HEK293 (cell line): ENCODE results near the gene TREH.
A peak's percentile ranks its signal among the peaks of the same experiment; 100 is the strongest.

Source experiments
- CTCF ChIA-PET: fragments of 350-600 bp; formaldehyde crosslinking; extraction: SDS; loops from one replicate; lab custom pipeline; 2021; ENCODE audit warnings: antibody characterized with exemption; lab: Yijun Ruan, JAX
- POLR2A ChIA-PET: fragments of 300-600 bp; formaldehyde crosslinking; extraction: SDS; loops from one replicate; lab custom pipeline; 2020; ENCODE audit warnings: antibody characterized with exemption, inconsistent platforms; lab: Yijun Ruan, JAX
- H3K27ac ChIP-seq: fragments of 200-500 bp; sonication (Bioruptor generic); 2 replicates; pipeline ENCODE4 v1.5.1; 2014; ENCODE audit warnings: low read depth, low read length, control low read depth, inconsistent platforms; ENCODE audit errors: extremely low read depth
- H3K36me3 ChIP-seq, 2 experiments: fragments of 200-500 bp in 1 of 2; sonication (Bioruptor generic) in 1 of 2; 1 replicate in 1 of 2; 2 replicates in 1 of 2; pipeline ENCODE4 v1.5.1; 2014 to 2017; ENCODE audit warnings: inconsistent platforms in 2 of 2, low read length in 2 of 2; ENCODE audit not compliant: control insufficient read depth in 2 of 2, insufficient read depth in 1 of 2
- H3K4me1 ChIP-seq: fragments of 200-500 bp; sonication (Bioruptor generic); 2 replicates; pipeline ENCODE4 v1.5.1; 2014; ENCODE audit warnings: mild to moderate bottlenecking, low read length, inconsistent platforms; ENCODE audit not compliant: control insufficient read depth, insufficient read depth
- H3K4me3 ChIP-seq: 2 replicates; pipeline ENCODE4 v1.5.1; 2011; ENCODE audit warnings: low read depth, mild to moderate bottlenecking, control low read depth, low read length, moderate library complexity
- H3K9me3 ChIP-seq: fragments of 200-500 bp; sonication (Bioruptor generic); 2 replicates; pipeline ENCODE4 v1.5.1; 2014; ENCODE audit warnings: low read depth, low read length, inconsistent platforms; ENCODE audit not compliant: control insufficient read depth, insufficient read depth
- EGR2 ChIP-seq: fragments of 450-650 bp; formaldehyde crosslinking; IDR thresholded peaks from 2 replicates; pipeline ENCODE4 v1.5.1; 2016; ENCODE audit warnings: low read depth, missing biosample characterization, missing genetic modification characterization
- GLIS1 ChIP-seq: fragments of 450-650 bp; formaldehyde crosslinking; IDR thresholded peaks from 2 replicates; pipeline ENCODE4 v1.5.1; 2016; ENCODE audit warnings: missing biosample characterization, missing genetic modification characterization
- KLF10 ChIP-seq: fragments of 450-650 bp; IDR thresholded peaks from 2 replicates; pipeline ENCODE4 v1.5.1; 2018; ENCODE audit warnings: missing biosample characterization, mild to moderate bottlenecking, missing genetic modification characterization
- OVOL3 ChIP-seq: fragments of 450-650 bp; formaldehyde crosslinking; IDR thresholded peaks from 2 replicates; pipeline ENCODE4 v1.5.1; 2016; ENCODE audit warnings: missing biosample characterization, missing genetic modification characterization
- PRDM1 ChIP-seq: fragments of 450-650 bp; formaldehyde crosslinking; IDR thresholded peaks from 2 replicates; pipeline ENCODE4; 2016; ENCODE audit warnings: missing biosample characterization, missing genetic modification characterization
- SCRT2 ChIP-seq: fragments of 450-650 bp; formaldehyde crosslinking; IDR thresholded peaks from 2 replicates; pipeline ENCODE4 v1.5.1; 2016; ENCODE audit warnings: missing biosample characterization, missing genetic modification characterization
- SP7 ChIP-seq: fragments of 450-650 bp; formaldehyde crosslinking; IDR thresholded peaks from 2 replicates; pipeline ENCODE4 v1.5.1; 2016; ENCODE audit warnings: missing biosample characterization, missing genetic modification characterization
- ZFHX2 ChIP-seq: fragments of 450-650 bp; formaldehyde crosslinking; conservative IDR thresholded peaks from 2 replicates; pipeline ENCODE4 v1.5.1; 2016; ENCODE audit warnings: missing biosample characterization, missing genetic modification characterization
- ZFP3 ChIP-seq: fragments of 450-650 bp; formaldehyde crosslinking; IDR thresholded peaks from 2 replicates; pipeline ENCODE4 v1.5.1; 2016; ENCODE audit warnings: low read depth, missing biosample characterization, missing genetic modification characterization
- ZIC2 ChIP-seq: fragments of 450-650 bp; formaldehyde crosslinking; IDR thresholded peaks from 2 replicates; pipeline ENCODE4 v1.5.1; 2016; ENCODE audit warnings: missing biosample characterization, missing genetic modification characterization
- ZNF175 ChIP-seq: fragments of 450-650 bp; formaldehyde crosslinking; IDR thresholded peaks from 2 replicates; pipeline ENCODE4 v1.5.1; 2016; ENCODE audit warnings: missing biosample characterization, missing genetic modification characterization
- ZNF211 ChIP-seq: fragments of 450-650 bp; formaldehyde crosslinking; IDR thresholded peaks from 2 replicates; pipeline ENCODE4 v1.5.1; 2016; ENCODE audit warnings: low read depth, missing biosample characterization, missing genetic modification characterization
- ZNF26 ChIP-seq: fragments of 450-650 bp; formaldehyde crosslinking; IDR thresholded peaks from 2 replicates; pipeline ENCODE4 v1.5.1; 2016; ENCODE audit warnings: missing biosample characterization, missing genetic modification characterization
- ZNF362 ChIP-seq: fragments of 450-650 bp; formaldehyde crosslinking; IDR thresholded peaks from 2 replicates; pipeline ENCODE4 v1.5.1; 2016; ENCODE audit warnings: missing biosample characterization, missing genetic modification characterization
- ZNF423 ChIP-seq: fragments of 450-650 bp; formaldehyde crosslinking; IDR thresholded peaks from 2 replicates; pipeline ENCODE4 v1.5.1; 2016; ENCODE audit warnings: missing biosample characterization, missing genetic modification characterization
- ZNF510 ChIP-seq: fragments of 450-650 bp; formaldehyde crosslinking; IDR thresholded peaks from 2 replicates; pipeline ENCODE4 v1.5.1; 2018; ENCODE audit warnings: mild to moderate bottlenecking, missing genetic modification characterization, missing biosample characterization; ENCODE audit not compliant: insufficient replicate concordance
- ZNF521 ChIP-seq: fragments of 450-650 bp; formaldehyde crosslinking; IDR thresholded peaks from 2 replicates; pipeline ENCODE4 v1.5.1; 2017; ENCODE audit warnings: missing biosample characterization, mild to moderate bottlenecking, missing genetic modification characterization
- ZNF558 ChIP-seq: fragments of 450-650 bp; formaldehyde crosslinking; IDR thresholded peaks from 2 replicates; pipeline ENCODE4 v1.5.1; 2016; ENCODE audit warnings: missing biosample characterization, missing genetic modification characterization
- ZNF571 ChIP-seq: fragments of 450-650 bp; formaldehyde crosslinking; IDR thresholded peaks from 2 replicates; pipeline ENCODE4 v1.5.0; 2017; ENCODE audit warnings: missing biosample characterization, missing genetic modification characterization
- ZNF747 ChIP-seq: fragments of 450-650 bp; formaldehyde crosslinking; IDR thresholded peaks from 2 replicates; pipeline ENCODE4 v1.5.1; 2016; ENCODE audit warnings: missing biosample characterization, missing genetic modification characterization
- ZNF76 ChIP-seq: fragments of 450-650 bp; formaldehyde crosslinking; IDR thresholded peaks from 2 replicates; pipeline ENCODE4; 2016; ENCODE audit warnings: low read depth, missing biosample characterization, missing genetic modification characterization, borderline replicate concordance
- ZNF837 ChIP-seq: fragments of 450-650 bp; formaldehyde crosslinking; IDR thresholded peaks from 2 replicates; pipeline ENCODE4 v1.5.1; 2016; ENCODE audit warnings: missing biosample characterization, missing genetic modification characterization
- ZXDB ChIP-seq: fragments of 450-650 bp; formaldehyde crosslinking; IDR thresholded peaks from 2 replicates; pipeline ENCODE4 v1.5.1; 2016; ENCODE audit warnings: missing biosample characterization, missing genetic modification characterization
- TF ChIP-seq, protein P1 (sequence below): fragments of 450-650 bp; formaldehyde crosslinking; IDR thresholded peaks from 2 replicates; pipeline ENCODE4 v1.5.1; 2016; ENCODE audit warnings: missing biosample characterization, missing genetic modification characterization
- TF ChIP-seq, protein P2 (sequence below): fragments of 450-650 bp; formaldehyde crosslinking; IDR thresholded peaks from 2 replicates; pipeline ENCODE4 v1.5.1; 2017; ENCODE audit warnings: missing biosample characterization, missing genetic modification characterization

TREH gene

GRCh38 chr11:118715837-118716260, 36.4 kb upstream of the TREH start:
- ChIA-PET POLR2A (interaction anchor here (0.7 kb wide), 1 partner anchor 653 kb away, joined by 3 read pairs; no protein-coding TSS in a partner anchor), CTCF (interaction anchor here (0.6 to 0.9 kb wide), 3 partner anchors 10 to 111 kb away, joined by 3 read pairs; no protein-coding TSS in a partner anchor)
- Histone ChIP-seq H3K9me3 (no peaks in the 10 kb centered on the region), H3K27ac (no peak overlapping the region), H3K4me3 (no peak overlapping the region), H3K4me1 (no peaks in the 10 kb centered on the region), H3K36me3 (no peaks in the 10 kb centered on the region)
- TF ChIP-seq ZNF26 = no peak
- peak; percentile 13; the same call in 1 of the 2 replicates for TF ChIP-seq SCRT2 (tag by site-specific recombination)
- 0 out of 2 replicates have a peak, but pooled peaks have one; percentile 39 for TF ChIP-seq PRDM1
- TF ChIP-seq ZNF571 (tag by site-specific recombination) = no peak
- no peak for TF ChIP-seq ZNF211 (tag by site-specific recombination)
- no peak for TF ChIP-seq ZNF510 (tag by site-specific recombination)
- peak; percentile 63 for TF ChIP-seq ZFHX2
- peak; percentile 33; the same call in 1 of the 2 replicates for TF ChIP-seq ZIC2 (tag by site-specific recombination)
- TF ChIP-seq OVOL3 (tag by site-specific recombination) = no peak
- TF ChIP-seq SP7 = peak; percentile 90
- TF ChIP-seq EGR2 = peak; percentile 43; the same call in 1 of the 2 replicates

GRCh38 chr11:118715245-118715831, 35.9 kb upstream of the TREH start:
- TF ChIP-seq ZNF521 (tag by site-specific recombination) = no peak
- no peak for TF ChIP-seq ZXDB
- no peak for TF ChIP-seq ZNF423 (tag by site-specific recombination)
- TF ChIP-seq ZNF558 (tag by site-specific recombination) = no peak
- TF ChIP-seq ZNF747 (tag by site-specific recombination) = no peak
- no peak for TF ChIP-seq GLIS1 (tag by site-specific recombination)
- TF ChIP-seq KLF10 (tag by site-specific recombination) = no peak
- TF ChIP-seq ZNF837 = no peak
- Histone ChIP-seq H3K4me3 (no peak overlapping the region), H3K9me3 (no peaks in the 10 kb centered on the region), H3K4me1 (no peaks in the 10 kb centered on the region), H3K27ac (no peak overlapping the region), H3K36me3 (no peaks in the 10 kb centered on the region)
- POLR2A ChIA-PET = interaction anchor here (0.7 kb wide), 1 partner anchor 654 kb away, joined by 3 read pairs; no protein-coding TSS in a partner anchor
- CTCF ChIA-PET = interaction anchor here (0.9 kb wide), 1 partner anchor 10 kb away, joined by 3 read pairs; no protein-coding TSS in a partner anchor

DNA sequence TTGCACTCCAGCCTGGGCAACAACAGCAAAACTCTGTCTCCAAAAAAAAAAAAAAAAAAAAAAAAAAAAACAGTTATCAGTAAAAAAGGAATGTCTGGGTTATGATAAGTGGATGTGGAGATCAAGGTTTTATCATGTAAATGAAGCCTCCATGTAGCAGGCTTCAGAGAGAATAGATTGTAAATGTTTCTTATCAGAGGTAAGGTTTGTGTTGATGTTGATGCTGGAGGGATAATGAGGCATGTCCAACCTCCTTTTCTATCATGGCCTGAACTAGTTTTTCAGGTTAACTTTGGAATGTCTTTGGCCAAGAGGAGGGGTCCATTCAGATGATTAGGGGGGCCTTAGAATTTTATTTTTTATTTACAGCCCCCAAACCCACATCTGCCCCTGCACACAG, 35.4 kb upstream of the TREH start:
- H3K4me3 ChIP-seq = no peak overlapping the region
- ChIA-PET POLR2A (interaction anchor here (0.7 kb wide), 1 partner anchor 75 kb away, joined by 5 read pairs; no protein-coding TSS in a partner anchor), CTCF (no interaction called here)
- TF ChIP-seq ZNF175 = no peak
- no peak for TF ChIP-seq ZNF76 (tag by site-specific recombination)
- TF ChIP-seq, protein P1, sequence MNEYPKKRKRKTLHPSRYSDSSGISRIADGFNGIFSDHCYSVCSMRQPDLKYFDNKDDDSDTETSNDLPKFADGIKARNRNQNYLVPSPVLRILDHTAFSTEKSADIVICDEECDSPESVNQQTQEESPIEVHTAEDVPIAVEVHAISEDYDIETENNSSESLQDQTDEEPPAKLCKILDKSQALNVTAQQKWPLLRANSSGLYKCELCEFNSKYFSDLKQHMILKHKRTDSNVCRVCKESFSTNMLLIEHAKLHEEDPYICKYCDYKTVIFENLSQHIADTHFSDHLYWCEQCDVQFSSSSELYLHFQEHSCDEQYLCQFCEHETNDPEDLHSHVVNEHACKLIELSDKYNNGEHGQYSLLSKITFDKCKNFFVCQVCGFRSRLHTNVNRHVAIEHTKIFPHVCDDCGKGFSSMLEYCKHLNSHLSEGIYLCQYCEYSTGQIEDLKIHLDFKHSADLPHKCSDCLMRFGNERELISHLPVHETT = no peak
- TF ChIP-seq, protein P2, sequence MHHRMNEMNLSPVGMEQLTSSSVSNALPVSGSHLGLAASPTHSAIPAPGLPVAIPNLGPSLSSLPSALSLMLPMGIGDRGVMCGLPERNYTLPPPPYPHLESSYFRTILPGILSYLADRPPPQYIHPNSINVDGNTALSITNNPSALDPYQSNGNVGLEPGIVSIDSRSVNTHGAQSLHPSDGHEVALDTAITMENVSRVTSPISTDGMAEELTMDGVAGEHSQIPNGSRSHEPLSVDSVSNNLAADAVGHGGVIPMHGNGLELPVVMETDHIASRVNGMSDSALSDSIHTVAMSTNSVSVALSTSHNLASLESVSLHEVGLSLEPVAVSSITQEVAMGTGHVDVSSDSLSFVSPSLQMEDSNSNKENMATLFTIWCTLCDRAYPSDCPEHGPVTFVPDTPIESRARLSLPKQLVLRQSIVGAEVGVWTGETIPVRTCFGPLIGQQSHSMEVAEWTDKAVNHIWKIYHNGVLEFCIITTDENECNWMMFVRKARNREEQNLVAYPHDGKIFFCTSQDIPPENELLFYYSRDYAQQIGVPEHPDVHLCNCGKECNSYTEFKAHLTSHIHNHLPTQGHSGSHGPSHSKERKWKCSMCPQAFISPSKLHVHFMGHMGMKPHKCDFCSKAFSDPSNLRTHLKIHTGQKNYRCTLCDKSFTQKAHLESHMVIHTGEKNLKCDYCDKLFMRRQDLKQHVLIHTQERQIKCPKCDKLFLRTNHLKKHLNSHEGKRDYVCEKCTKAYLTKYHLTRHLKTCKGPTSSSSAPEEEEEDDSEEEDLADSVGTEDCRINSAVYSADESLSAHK = no peak
- TF ChIP-seq GLIS1 (tag by site-specific recombination) = no peak
- TF ChIP-seq ZFP3 (tag by site-specific recombination) = no peak
- TF ChIP-seq ZNF362 (tag by site-specific recombination) = peak; percentile 30; the same call in 1 of the 2 replicates
- H3K9me3 ChIP-seq = no peaks in the 10 kb centered on the region
- H3K27ac ChIP-seq = no peak overlapping the region
- H3K36me3 ChIP-seq = no peaks in the 10 kb centered on the region
- no peaks in the 10 kb centered on the region for H3K4me1 ChIP-seq
